K562 (cell line): Measurements from ENCODE around the gene ACHE. TPM values are rescaled to one million over a fixed set of nuclear protein-coding genes. Genes with fewer than 3 reads are reported as not detected.

Experiments used
- CEBPZ ChIP-seq: fragments of 150-350 bp; IDR thresholded peaks from 2 replicates; pipeline ENCODE4 v1.6.1; 2014; ENCODE audit warnings: low read depth, mild to moderate bottlenecking, low read length, borderline replicate concordance
- GTF2E2 ChIP-seq: fragments of 200-800 bp; sonication (Bioruptor generic); IDR thresholded peaks from 2 replicates; pipeline ENCODE4 v1.6.1; 2016; ENCODE audit warnings: missing genetic modification characterization, missing compliant biosample characterization
- MIER1 ChIP-seq: fragments of 450-650 bp; IDR thresholded peaks from 2 replicates; pipeline ENCODE4 v1.6.1; 2016; ENCODE audit warnings: antibody characterized with exemption, mild to moderate bottlenecking, low read depth
- SRSF3 ChIP-seq: fragments of 200-400 bp; formaldehyde crosslinking; IDR thresholded peaks from 2 replicates; pipeline ENCODE4 v1.6.1; 2016; ENCODE audit warnings: mild to moderate bottlenecking, low read length, moderate library complexity; ENCODE audit not compliant: insufficient read depth
- ZBTB1 ChIP-seq: sonication (generic); formaldehyde crosslinking; IDR thresholded peaks from 2 replicates; pipeline ENCODE4 v1.8.1; 2023; ENCODE audit warnings: missing genetic modification reagents, low read depth, mild to moderate bottlenecking, borderline replicate concordance
- ZBTB5 ChIP-seq: fragments of 450-650 bp; IDR thresholded peaks from 2 replicates; pipeline ENCODE4 v1.6.1; 2017; ENCODE audit warnings: antibody characterized with exemption
- ZNF224 ChIP-seq: sonication (generic); formaldehyde crosslinking; IDR thresholded peaks from 2 replicates; pipeline ENCODE4 v1.8.0; 2022; ENCODE audit warnings: mild to moderate bottlenecking, missing genetic modification reagents
- ZNF57 ChIP-seq: fragments of 450-650 bp; formaldehyde crosslinking; IDR thresholded peaks from 2 replicates; pipeline ENCODE4 v1.4.0; 2020; ENCODE audit warnings: mild to moderate bottlenecking, moderate library complexity
- polyA plus RNA-seq, 8 experiments: library from polyadenylated mRNA; depleted of rRNA in 4 of 8; stranded (reverse) in 5 of 8; unstranded in 3 of 8; fragments of >200 nt; fragmentation: Nextera tagmentation in 2 of 8; fragmentation: Illumina TruSeq in 1 of 8; extraction: Ambion mirVana in 2 of 8; extraction: Trizol in 1 of 8; gene quantifications; 2 replicates each; pipeline versions ENCODE4 v1.2.1 to v1.2.3, GENCODE V29; 2011 to 2014; ENCODE audit warnings: inconsistent platforms in 1 of 8, missing spikeins in 1 of 8
- total RNA-seq, 7 experiments: library from RNA; depleted of rRNA in 6 of 7; stranded (reverse); fragments of >200 nt in 6 of 7; fragmentation: Illumina TruSeq in 2 of 7; extraction: Trizol in 2 of 7; gene quantifications; 2 replicates each; pipeline versions ENCODE4 v1.2.1 to v1.2.3, GENCODE V29; 2011 to 2021; ENCODE audit warnings: low replicate concordance in 1 of 7
- TF ChIP-seq, protein P1 (sequence below), 2 experiments: IDR thresholded peaks; 2 replicates each; pipeline ENCODE4 v1.6.1; 2011; ENCODE audit warnings: borderline replicate concordance in 1 of 2, control low read depth in 1 of 2, low read depth in 1 of 2, low read length in 1 of 2, mild to moderate bottlenecking in 1 of 2, mixed read lengths in 1 of 2, moderate library complexity in 1 of 2; ENCODE audit not compliant: insufficient read depth in 1 of 2, insufficient read length in 1 of 2, poor library complexity in 1 of 2, severe bottlenecking in 1 of 2; ENCODE audit errors: extremely low read depth in 1 of 2
- TF ChIP-seq, protein P2 (sequence below), 2 experiments: fragments of 450-650 bp; IDR thresholded peaks; 2 replicates each; pipeline ENCODE4 v1.6.1; 2016; ENCODE audit warnings: mild to moderate bottlenecking in 2 of 2, borderline replicate concordance in 1 of 2, low read depth in 1 of 2, moderate library complexity in 1 of 2

Gene ACHE
- total and polyA plus RNA-seq, 9 of the 15 experiments (the other 6 are each of a cell fraction or from before 2014, with no cell fraction given): 0.04 to 8.8 (median 1.9) TPM

- no peak for TF ChIP-seq SRSF3
- no peak for TF ChIP-seq ZNF57 (CRISPR knock-in tag)
- no peak for TF ChIP-seq ZNF224 (CRISPR knock-in tag)
- TF ChIP-seq GTF2E2 (tag): peak; percentile 87
- TF ChIP-seq CEBPZ: no peak; the same call in 1 of the 2 replicates
- TF ChIP-seq ZBTB1: 0 out of 2 replicates have a peak, but pooled peaks have one; percentile 16
- TF ChIP-seq, protein P1, sequence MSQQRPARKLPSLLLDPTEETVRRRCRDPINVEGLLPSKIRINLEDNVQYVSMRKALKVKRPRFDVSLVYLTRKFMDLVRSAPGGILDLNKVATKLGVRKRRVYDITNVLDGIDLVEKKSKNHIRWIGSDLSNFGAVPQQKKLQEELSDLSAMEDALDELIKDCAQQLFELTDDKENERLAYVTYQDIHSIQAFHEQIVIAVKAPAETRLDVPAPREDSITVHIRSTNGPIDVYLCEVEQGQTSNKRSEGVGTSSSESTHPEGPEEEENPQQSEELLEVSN (IDR thresholded peaks at IDR 0.05; ENCODE audit: borderline replicate concordance in 1 of 2, extremely low read depth in 1 of 2, insufficient read depth in 1 of 2, insufficient read length in 1 of 2, low read depth in 1 of 2, low read length in 1 of 2, poor library complexity in 1 of 2, severe bottlenecking in 1 of 2): peak; percentile 88 to 94
- TF ChIP-seq ZBTB5: no peak
- TF ChIP-seq MIER1: no peak
- TF ChIP-seq, protein P2, sequence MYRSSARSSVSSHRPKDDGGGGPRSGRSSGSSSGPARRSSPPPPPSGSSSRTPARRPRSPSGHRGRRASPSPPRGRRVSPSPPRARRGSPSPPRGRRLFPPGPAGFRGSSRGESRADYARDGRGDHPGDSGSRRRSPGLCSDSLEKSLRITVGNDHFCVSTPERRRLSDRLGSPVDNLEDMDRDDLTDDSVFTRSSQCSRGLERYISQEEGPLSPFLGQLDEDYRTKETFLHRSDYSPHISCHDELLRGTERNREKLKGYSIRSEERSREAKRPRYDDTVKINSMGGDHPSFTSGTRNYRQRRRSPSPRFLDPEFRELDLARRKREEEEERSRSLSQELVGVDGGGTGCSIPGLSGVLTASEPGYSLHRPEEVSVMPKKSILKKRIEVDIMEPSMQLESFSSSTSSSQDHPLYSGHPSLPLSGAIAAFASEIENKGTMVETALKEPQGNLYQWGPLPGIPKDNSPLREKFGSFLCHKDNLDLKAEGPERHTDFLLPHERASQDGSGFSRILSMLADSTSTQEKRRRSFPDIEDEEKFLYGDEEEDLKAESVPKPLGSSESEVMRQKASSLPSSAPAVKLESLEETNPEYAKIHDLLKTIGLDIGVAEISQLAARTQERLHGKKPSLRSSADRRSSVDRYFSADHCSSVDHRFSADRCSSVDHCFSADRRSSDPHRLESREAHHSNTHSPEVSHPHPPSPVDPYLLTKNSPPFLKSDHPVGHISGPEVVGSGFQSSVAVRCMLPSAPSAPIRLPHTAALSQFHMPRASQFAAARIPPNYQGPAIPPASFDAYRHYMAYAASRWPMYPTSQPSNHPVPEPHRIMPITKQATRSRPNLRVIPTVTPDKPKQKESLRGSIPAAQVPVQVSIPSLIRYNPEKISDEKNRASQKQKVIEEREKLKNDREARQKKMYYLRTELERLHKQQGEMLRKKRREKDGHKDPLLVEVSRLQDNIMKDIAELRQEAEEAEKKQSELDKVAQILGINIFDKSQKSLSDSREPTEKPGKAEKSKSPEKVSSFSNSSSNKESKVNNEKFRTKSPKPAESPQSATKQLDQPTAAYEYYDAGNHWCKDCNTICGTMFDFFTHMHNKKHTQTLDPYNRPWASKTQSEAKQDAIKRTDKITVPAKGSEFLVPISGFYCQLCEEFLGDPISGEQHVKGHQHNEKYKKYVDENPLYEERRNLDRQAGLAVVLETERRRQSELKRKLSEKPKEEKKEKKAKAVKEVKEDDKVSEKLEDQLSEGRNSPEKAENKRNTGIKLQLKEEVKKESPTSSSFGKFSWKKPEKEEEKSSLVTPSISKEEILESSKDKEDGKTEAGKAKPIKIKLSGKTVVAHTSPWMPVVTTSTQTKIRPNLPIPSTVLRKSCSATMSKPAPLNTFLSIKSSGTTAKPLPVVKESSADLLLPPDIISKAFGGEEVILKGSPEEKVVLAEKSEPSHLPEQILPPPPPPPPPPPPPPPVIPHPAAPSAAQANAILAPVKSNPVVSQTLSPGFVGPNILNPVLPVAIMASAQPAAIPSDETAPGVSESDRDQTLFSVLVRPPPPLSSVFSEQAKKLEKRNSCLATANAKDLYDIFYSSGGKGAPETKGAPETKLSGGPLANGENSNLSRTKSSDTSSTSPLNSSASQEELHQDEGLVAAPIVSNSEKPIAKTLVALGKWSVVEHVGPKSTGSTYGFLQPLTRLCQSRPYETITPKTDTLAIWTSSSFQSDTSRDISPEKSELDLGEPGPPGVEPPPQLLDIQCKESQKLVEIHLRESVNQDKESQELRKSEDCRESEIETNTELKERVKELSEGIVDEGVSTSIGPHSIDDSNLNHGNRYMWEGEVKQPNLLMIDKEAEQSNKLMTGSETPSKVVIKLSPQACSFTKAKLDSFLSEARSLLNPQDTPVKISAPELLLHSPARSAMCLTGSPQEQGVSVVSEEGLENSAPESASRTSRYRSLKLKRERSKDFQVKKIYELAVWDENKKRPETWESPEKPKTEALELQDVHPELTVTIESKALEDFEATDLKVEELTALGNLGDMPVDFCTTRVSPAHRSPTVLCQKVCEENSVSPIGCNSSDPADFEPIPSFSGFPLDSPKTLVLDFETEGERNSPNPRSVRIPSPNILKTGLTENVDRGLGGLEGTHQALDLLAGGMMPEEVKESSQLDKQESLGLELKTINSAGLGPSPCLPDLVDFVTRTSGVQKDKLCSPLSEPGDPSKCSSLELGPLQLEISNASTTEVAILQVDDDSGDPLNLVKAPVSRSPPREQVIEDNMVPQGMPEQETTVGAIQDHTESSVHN (IDR thresholded peaks at IDR 0.05; ENCODE audit: borderline replicate concordance in 1 of 2, low read depth in 1 of 2): peak in 1 of 2 experiments; percentile 88; a peak in 2 of 4 replicates
Measured at GRCh38 chr7:100874577-100875355, 20.9 kb downstream of the ACHE start, which contains the start of gene SRRT (continued).
